ENCODE data around the gene KAT7.
A peak's percentile ranks its signal among the peaks of the same experiment; 100 is the strongest.

Gene KAT7

GRCh38 chr17:49843774-49844350, 55.4 kb downstream of the KAT7 start:
- no peak for DNase-seq

GRCh38 chr17:49845321-49845720, 56.8 kb downstream of the KAT7 start:
- no peak for DNase-seq

DNA sequence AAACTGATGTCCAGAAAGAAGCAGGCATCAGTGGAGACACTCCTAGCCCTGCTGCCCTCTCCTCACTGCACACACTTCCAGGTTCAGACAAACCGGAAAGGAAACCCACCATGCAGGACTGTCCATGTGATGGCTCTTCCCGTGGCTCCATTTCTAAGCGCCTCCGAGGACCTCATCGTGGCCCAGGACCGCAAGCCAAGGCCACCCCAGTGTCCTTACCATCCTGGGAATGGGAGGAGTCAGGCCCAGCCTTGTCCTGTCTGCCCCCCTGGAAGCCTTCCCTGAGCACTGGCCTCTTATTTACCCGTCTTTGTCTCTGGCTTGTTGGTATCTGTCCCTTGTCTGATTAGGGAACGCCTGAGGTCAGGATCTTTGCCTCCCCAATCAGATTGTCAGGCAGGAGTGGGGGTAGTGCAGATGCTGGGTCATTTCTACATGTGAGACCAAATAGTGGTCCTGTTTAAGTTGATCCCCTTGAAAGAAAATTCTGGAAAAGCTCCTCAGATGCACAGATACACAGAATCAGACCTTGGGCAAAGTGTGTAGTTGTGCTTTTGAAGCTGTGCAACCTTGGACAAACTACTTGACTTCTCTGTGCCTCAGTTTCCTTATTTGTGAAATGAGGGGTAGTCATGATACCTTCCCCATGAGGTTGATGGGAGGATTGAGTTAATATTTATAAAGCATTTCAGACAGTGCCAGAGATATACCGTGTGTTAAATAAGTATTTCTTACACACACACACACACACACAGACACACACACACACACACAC, 58.6 kb downstream of the KAT7 start:
- no peak for DNase-seq

DNA sequence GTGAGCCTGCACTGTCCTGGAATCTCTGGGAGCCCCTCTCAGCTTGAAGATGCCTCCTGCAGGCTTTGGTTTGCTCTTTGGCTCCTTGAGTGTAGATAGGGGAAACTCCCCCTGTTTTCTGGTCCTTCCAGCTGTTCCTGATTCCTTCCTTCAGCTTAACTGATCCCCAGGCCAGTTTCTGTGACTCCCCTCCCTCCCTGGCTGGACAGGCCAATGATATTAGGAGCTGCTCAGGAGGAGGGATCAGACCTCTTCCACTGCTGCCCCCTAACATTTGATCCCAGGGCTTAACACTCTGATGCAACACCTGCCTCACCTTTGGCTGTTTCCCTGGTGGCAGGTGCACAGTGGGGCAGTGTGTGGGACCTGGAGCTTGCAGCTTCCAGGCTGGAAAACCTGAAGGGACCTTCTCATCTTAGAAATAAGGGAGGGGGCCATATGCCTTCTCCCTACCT, 59.6 kb downstream of the KAT7 start, which contains the start of gene TAC4:
Gene TAC4, minus strand, starts transcription at position 51 of the 455 bp plus-strand sequence. CDS start 52 bp downstream, outside the sequence.
- DNase-seq = no peak

DNA sequence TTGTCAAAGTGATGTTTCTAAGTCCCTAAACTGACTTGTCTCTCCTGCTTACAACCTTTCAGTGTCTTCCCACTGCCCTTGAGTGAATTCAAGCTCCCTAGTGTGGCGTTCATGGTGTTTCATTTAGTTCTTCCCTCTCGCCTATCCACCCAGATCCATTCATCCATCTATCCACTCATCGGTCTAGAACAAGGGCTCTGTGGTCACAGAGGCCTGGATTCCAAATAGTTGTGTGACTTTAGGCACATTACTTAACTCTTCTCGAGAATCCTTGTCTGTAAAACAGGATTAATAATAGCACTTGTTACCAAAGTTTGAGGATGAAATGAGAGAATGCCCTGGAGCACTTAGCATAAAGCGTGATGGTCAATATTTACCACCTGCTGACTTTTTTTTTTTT, 60.3 kb downstream of the KAT7 start:
- DNase-seq = no peak

GRCh38 chr17:49850218-49850610, 61.7 kb downstream of the KAT7 start:
- no peak for DNase-seq

DNA sequence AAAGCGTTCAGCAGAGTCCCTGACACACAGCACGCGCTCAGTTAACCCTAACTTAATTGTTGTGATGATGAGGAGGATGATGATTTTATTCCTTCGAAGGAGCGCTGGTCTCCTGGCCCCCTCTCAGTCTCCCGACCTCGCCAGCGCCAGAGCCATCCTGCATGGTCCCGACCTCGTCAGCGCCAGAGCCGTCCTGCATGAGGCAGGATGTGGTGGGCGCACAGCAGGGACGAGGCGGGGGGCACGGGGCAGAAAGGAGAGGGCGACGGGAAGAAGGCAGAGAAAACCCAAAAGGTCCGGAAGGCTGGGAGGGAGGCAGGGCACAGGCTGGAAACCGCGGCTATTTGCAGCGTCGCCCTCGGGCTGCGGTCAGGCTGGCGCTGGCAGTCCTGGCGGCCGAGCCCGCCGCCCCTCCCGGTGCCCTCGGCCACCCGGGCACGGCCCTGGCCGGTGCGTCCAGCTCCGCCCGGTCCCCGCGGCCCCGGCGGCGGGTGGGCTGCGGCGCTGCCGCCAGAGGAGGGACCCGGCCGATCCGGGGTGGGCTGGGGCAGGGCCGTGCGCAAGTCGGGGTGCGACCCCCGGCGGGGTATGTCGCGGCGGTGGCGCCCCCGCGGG, 62.4 kb downstream of the KAT7 start:
- DNase-seq = no peak

DNA sequence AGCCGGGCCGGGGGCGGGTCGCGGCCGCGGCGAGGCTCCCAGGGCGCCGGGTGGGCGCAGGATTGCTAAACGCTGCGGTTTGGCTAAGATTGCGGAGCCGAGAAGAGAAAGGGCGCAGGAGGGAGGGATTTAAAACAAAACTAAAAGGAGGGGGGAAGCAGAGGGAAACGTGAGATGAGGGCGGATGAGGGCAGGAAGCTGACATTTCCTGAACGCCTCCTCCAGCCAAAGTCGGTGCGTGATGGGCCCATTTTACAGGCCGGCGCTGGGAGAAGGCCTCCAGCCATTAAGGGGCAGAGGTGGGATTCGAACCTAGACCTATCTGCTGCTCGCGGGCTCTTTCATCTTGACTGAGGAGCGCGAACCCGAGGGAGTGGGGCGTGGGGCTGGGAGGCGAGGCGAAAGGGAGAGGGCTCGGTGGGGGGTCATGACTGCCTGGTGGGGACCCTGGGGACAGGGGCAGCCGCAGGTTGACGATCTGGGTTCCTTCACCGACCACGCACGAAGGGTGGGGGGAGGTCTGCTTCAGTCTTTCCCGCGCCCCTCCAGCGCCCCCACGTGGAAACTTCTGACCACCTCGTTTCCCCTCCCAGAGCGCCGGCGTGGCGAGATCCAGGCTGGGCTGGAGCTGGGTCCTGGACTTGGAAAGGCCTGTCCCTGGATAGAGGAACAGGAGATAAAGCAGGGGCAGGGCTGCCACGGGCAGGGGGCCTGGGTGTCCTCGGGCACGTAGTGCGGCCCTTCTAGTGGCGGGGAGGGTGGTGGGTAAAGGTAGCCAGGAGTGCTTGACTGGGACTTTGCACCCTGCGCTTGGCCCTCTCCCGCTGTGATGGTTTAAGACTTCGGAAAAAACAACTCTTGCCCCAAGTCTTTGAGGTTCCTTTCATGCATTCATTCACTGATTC, 63.2 kb downstream of the KAT7 start:
- no peak for DNase-seq

GRCh38 chr17:49853470-49854015, 65.1 kb downstream of the KAT7 start:
- DNase-seq = no peak

DNA sequence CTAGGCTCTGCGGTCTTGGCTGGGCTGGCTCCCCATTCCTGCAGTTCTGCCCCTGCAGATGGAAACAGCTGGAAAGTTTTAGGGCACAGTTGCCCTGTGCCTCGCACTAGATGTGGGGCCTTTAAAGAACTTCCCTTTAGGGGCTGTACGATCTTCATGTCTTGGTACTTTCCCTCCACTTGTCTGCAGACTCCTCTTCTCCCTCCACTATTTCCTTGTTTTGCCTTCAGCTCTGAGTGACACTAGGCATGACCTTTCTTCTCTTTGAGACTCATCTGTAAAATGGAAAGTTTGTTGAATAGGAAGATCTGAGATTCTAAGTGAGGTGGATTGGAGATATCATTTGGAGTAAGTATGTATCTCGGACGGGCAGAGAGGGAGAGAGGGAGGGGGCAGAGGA, 65.6 kb downstream of the KAT7 start:
- DNase-seq = no peak

DNA sequence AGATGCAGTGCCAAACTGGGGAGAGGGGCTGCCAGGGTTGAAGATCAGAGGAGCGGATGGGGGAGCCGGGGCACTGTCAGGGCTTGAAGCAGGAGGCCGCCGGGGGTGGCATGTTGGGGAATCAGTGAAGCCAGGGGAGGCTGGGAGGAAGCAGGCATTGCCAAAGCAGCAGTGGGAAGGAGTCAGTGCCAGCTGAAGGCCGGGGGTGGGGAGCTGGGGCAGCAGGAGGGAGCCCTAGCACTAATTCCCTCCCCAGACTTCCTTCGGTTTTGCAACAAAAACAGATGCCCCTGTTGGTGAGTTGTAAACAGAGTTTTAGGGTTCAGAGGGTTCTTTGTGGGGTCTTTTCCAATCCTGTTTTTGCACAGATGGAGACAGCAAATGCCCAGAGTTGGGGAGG, 70.3 kb downstream of the KAT7 start:
- no peak for DNase-seq

- DNase-seq = no peak
Observed at GRCh38 chr17:49859991-49860953, 71.8 kb downstream of the KAT7 start.

- DNase-seq = peak; percentile 10
Observed at GRCh38 chr17:49861150-49861884, 72.8 kb downstream of the KAT7 start.

DNA sequence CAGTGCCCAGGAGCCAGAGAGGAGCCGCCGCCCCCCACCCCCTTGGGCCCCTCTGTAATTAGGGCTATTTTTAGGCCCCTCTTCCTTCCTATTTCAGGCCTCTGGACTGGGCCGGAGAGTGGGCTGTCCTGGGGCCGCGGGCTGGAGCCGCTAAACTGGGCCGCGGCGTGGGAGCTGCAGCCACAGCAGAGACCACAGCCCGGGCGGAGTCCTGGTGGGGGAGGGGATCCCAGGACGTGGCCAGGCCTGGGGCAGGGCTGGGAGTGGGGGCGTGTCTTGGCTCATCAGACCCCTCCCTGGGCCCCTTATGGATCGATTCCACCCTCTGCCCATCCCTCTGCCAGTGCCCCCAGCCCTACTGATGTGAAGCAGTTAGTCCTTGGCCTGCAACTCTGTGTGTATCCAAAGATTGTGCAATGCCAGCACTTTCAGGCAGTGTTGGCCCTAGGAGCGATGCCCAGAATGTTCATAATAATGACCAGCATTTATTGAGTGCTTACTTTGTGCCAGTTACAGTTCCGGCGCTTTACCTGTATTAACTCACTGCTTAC, 74.4 kb downstream of the KAT7 start:
- no peak for DNase-seq

- DNase-seq = no peak
Observed at GRCh38 chr17:49866019-49866380, 77.5 kb downstream of the KAT7 start.

DNA sequence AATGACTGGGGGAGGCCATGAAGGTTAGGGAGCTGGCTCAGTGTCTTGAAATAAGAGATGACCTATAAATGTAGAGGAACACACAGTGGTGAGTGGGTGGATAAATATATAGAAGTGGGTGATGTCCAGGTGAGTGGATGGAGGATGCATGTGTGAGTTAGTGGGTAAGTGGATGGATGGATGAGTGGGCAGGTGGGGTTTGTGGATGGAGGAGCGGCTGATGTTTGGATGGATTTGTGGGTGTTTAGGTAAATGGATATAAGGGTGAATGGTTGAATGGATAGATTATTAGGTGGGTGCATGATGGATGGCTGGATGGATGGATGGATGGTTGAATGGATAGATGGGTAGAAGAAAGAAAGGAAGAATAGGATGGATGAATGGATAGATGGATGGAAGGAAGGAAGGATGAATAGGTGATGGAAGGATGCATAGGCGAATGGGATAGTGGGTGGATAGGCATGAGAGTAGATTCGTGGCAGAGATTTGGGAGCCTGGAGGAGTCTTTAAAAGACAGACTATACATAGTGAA, 78.5 kb downstream of the KAT7 start:
- no peak for DNase-seq

- DNase-seq = no peak
Observed at GRCh38 chr17:49869038-49869374, 80.5 kb downstream of the KAT7 start.

DNA sequence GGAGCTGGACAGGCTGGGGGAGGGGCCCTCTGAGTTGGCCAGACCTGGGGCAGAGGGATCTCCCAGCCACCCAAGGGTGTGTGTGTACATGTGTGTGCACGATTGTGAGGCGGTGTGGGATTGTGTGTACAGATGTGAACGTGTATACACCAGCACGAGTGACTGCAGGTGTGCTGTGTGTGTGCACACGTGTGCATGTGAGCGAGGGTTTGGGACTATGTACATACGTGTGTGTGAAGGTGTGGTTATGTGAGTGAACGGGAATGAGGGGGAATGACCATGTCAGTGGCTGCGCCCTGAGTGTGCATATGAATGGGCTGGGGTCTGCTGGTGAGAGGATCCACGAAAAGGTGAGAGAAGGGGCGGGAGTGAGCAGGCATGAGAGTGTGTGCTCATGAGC, 81.8 kb downstream of the KAT7 start:
- DNase-seq = no peak

- DNase-seq = no peak
Observed at GRCh38 chr17:49871211-49871610, 82.7 kb downstream of the KAT7 start.

GRCh38 chr17:49872754-49873377, 84.4 kb downstream of the KAT7 start:
- no peak for DNase-seq
